Skeletal muscle satellite cell (primary cell): ENCODE measurements around the gene SH3D21.

ENCODE experiments used
- H3K27me3 ChIP-seq: 2 replicates; pipeline ENCODE4 v1.7.0; 2013; ENCODE audit warnings: low read length; ENCODE audit not compliant: control insufficient read depth, insufficient read depth
- H3K36me3 ChIP-seq: 2 replicates; pipeline ENCODE4 v1.7.0; 2013; ENCODE audit warnings: mild to moderate bottlenecking, control low read depth, low read length; ENCODE audit not compliant: insufficient read depth
- H3K4me1 ChIP-seq: 2 replicates; pipeline ENCODE4 v1.7.0; 2013; ENCODE audit warnings: low read length; ENCODE audit not compliant: control insufficient read depth, insufficient read depth
- H3K4me2 ChIP-seq: 2 replicates; pipeline ENCODE4 v1.7.0; 2013; ENCODE audit warnings: mild to moderate bottlenecking, low read length
- H3K4me3 ChIP-seq: 2 replicates; pipeline ENCODE4 v1.7.0; 2013; ENCODE audit warnings: low read length
- H3K9ac ChIP-seq: 2 replicates; pipeline ENCODE4 v1.7.0; 2013; ENCODE audit warnings: mild to moderate bottlenecking, low read depth, low read length, moderate library complexity
- H3K9me3 ChIP-seq: replicated peaks from 2 replicates; pipeline ENCODE4 v1.7.0; 2013; ENCODE audit warnings: mild to moderate bottlenecking, control low read depth, low read length

SH3D21 gene

DNA sequence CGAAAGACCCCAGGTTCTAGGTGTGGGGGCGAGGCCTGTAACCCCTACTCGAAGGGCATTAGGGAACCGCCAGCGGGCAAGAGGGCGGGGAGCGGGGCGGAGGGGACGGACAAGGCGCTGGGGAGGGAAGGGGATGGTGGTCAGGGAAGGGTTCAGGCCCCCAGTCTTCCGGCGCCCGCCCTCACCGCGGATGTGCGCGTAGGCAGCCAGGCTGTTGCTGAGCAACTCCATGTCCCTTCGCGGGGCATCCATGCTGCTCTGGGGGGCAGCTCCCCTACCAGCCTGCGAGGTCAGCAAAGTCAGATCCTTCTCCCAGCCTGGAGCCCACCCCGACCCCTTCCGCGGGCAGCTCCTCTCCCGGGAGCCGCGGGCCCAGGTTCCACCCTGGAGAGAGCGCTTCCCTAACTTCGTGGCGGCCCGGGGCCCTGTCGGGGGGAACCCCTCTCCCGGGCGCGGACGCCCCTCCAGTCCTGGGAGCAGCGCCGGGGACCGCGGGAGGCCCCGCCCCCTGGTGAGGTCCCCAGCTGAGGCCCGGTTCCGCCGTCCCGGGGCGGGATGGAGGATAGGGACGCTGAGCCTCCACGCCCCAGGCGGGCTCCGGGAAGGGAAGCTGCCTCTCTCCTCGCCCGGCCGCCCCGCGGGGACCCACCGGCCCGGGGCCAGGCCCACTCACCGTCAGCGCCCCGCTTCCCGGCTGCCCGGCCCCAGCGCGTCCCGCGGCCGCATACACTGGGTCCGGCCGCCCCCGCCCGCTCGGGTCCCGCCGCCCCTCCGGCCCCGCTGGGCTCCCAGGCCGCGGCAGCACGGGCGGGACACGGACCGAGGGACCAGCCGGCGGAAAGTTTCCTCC, 16.8 kb downstream of the SH3D21 start:
- Histone ChIP-seq H3K36me3 (peaks cover 16% of the 10 kb centered on the region), H3K4me3 (peak overlapping the region; percentile 90), H3K9ac (peak overlapping the region; percentile 88), H3K9me3 (no peaks in the 10 kb centered on the region), H3K27me3 (no peaks in the 10 kb centered on the region), H3K4me1 (peaks cover 26% of the 10 kb centered on the region), H3K4me2 (peak overlapping the region; percentile 94)

GRCh38 chr1:36323636-36324352, 17.6 kb downstream of the SH3D21 start, which contains the start of gene EVA1B:
Gene EVA1B, minus strand, starts transcription at chr1:36323645. Its CDS starts 608 bp downstream, at chr1:36323037.
- peak within 1 kb of the TSS; percentile 94 for H3K4me2 ChIP-seq
- peaks cover 15% of the 10 kb centered on the region for H3K36me3 ChIP-seq
- no peaks in the 10 kb centered on the region for H3K9me3 ChIP-seq
- H3K4me3 ChIP-seq: peak within 1 kb of the TSS; percentile 90
- peaks cover 26% of the 10 kb centered on the region for H3K4me1 ChIP-seq
- no peaks in the 10 kb centered on the region for H3K27me3 ChIP-seq
- peak within 1 kb of the TSS; percentile 88 for H3K9ac ChIP-seq

DNA sequence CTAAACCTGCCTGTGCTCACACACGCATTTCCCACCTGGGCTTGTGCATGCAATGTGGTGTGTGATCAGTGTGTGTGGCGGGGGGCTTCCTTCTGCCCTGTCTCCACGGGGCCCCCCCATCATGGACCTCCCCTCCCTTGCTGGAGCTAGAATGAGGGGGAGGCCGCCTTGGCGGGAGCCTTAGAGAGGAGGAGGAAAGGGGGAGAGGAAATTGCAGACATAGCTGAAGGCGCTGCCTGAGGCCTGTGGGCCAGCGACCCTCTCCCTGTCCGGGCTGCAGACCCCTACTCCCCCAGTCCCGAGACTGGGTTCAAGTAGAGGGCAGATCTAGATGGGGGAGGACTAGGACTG, 18.2 kb downstream of the SH3D21 start:
- no peaks in the 10 kb centered on the region for H3K27me3 ChIP-seq
- H3K9ac ChIP-seq: no peak overlapping the region
- no peak overlapping the region for H3K4me3 ChIP-seq
- H3K36me3 ChIP-seq: peaks cover 15% of the 10 kb centered on the region
- peaks cover 26% of the 10 kb centered on the region for H3K4me1 ChIP-seq
- no peaks in the 10 kb centered on the region for H3K9me3 ChIP-seq
- no peak overlapping the region for H3K4me2 ChIP-seq

- Histone ChIP-seq H3K9me3 (no peaks in the 10 kb centered on the region), H3K27me3 (no peaks in the 10 kb centered on the region), H3K4me3 (no peak overlapping the region), H3K9ac (no peak overlapping the region), H3K36me3 (peaks cover 6% of the 10 kb centered on the region), H3K4me1 (peaks cover 15% of the 10 kb centered on the region), H3K4me2 (no peak overlapping the region)
Observed at GRCh38 chr1:36326499-36326898, 20.3 kb downstream of the SH3D21 start.

GRCh38 chr1:36327421-36328087, 21.4 kb downstream of the SH3D21 start:
- H3K4me1 ChIP-seq: peaks cover 5% of the 10 kb centered on the region
- H3K4me3 ChIP-seq: no peak overlapping the region
- H3K27me3 ChIP-seq: no peaks in the 10 kb centered on the region
- H3K9ac ChIP-seq: no peak overlapping the region
- H3K36me3 ChIP-seq: no peaks in the 10 kb centered on the region
- H3K9me3 ChIP-seq: no peaks in the 10 kb centered on the region
- no peak overlapping the region for H3K4me2 ChIP-seq

DNA sequence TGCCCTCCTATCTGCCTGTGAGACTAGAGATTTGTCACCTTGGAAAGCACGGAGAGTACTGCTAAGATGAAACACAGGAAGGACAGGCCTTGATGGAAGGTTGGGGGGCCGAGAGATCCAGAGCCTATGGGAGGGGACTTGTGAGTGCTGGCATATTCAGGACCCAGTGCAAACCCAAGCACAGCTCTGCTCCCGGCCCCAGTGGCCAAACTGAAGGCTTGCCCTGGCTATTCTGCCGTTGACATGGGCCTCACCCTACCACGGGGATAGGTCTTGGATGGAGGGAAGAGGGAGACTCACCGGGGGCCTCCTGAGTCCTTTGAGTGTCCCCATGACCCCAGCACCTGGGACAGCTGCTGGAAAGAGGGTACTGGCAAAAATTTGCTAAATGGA, 21.9 kb downstream of the SH3D21 start:
- no peak overlapping the region for H3K4me2 ChIP-seq

DNA sequence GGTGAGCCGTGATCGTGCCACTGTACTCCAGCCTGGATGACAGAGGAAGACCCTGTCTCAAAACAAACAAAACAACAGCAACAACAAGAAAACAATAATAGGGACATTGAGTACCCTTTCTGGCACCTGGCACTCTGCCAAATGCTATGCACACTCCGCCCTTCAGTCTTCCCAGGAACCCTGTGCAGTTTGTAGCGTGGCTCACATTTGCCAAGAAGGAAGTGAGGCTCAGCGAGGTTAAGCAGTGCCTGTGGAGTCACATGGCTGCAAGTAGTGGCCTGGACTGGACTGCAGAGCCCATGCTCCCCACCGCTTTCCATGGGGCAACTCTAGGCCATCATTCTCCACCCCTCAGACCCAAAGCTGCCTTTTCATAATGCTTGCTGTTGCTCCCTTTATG, 22.5 kb downstream of the SH3D21 start:
- Histone ChIP-seq H3K9ac (no peak overlapping the region), H3K27me3 (no peaks in the 10 kb centered on the region), H3K9me3 (no peaks in the 10 kb centered on the region), H3K4me3 (no peak overlapping the region), H3K4me1 (peaks cover 4% of the 10 kb centered on the region), H3K36me3 (no peaks in the 10 kb centered on the region), H3K4me2 (no peak overlapping the region)

More for the DNA sequence above, 21.9 kb downstream of the SH3D21 start:
- no peak overlapping the region for H3K9ac ChIP-seq
- H3K9me3 ChIP-seq: no peaks in the 10 kb centered on the region
- peaks cover 5% of the 10 kb centered on the region for H3K4me1 ChIP-seq
- no peaks in the 10 kb centered on the region for H3K36me3 ChIP-seq
- H3K4me3 ChIP-seq: no peak overlapping the region
- no peaks in the 10 kb centered on the region for H3K27me3 ChIP-seq

DNA sequence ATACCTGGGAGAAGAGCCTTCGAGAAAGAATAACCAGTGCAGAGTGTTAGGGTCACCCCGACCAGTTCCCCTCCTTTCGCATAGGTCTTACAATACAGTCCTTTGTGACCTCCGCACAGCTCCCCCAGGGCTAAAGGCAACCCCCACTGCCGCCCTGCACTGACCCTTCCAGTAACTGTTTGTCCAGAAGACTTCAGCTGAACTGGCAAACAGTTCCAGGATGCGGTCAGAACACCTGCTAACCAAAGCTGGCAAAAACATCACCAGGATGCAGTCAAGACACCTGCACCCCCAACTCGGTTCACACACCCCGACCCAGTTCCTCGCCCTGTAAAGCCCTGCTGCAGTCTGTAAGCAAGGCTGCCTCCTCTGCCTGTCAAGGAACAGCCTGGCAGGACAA, 23.6 kb downstream of the SH3D21 start:
- no peak overlapping the region for H3K4me2 ChIP-seq
- no peaks in the 10 kb centered on the region for H3K36me3 ChIP-seq
- H3K27me3 ChIP-seq: no peaks in the 10 kb centered on the region
- no peak overlapping the region for H3K4me3 ChIP-seq
- no peak overlapping the region for H3K9ac ChIP-seq
- no peaks in the 10 kb centered on the region for H3K4me1 ChIP-seq
- no peaks in the 10 kb centered on the region for H3K9me3 ChIP-seq

DNA sequence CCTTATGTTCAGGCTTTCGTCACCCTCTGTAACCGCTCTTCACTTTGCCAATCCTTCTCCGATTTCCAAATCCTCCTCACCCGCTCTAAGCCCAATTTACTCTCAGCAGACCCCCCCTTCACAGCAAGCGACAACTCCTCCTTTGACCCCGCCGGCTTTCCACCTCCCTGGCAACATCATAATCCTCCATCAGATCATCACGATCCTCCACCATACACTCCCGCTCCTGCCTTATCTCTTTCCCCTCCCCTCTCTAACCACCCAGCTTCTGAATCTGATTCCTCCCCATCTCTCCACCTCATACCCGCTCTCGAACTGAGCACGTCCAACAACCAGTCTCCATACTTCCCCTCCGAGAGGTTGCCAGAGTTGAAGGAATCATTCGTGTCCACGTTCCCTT, 24.8 kb downstream of the SH3D21 start:
- no peak overlapping the region for H3K9ac ChIP-seq
- H3K4me3 ChIP-seq: no peak overlapping the region
- H3K4me2 ChIP-seq: no peak overlapping the region
- H3K4me1 ChIP-seq: no peaks in the 10 kb centered on the region
- H3K9me3 ChIP-seq: no peaks in the 10 kb centered on the region
- H3K36me3 ChIP-seq: no peaks in the 10 kb centered on the region
- H3K27me3 ChIP-seq: no peaks in the 10 kb centered on the region

DNA sequence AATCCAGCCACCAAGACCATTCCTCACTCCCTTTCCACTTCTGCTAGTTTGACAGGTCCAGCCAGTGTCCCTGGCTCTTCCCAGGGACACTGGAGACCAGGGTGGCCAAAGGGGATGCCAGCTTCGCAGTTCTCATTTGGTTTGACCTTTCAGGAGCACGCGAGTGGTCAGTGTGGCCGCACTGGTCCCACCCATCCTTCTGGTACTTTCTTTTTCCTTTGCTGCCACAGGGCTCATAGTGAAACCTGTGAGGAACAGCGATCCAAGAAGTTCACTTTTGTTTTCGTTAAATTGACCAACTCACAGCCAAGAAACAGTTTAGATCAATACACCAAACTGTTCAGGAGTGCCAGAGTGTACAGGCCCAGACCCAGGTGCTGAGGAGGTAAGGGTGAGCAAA, 31.7 kb downstream of the SH3D21 start:
- Histone ChIP-seq H3K9me3 (no peaks in the 10 kb centered on the region), H3K36me3 (peaks cover 33% of the 10 kb centered on the region), H3K4me3 (no peak overlapping the region), H3K4me1 (peaks cover 5% of the 10 kb centered on the region), H3K27me3 (no peaks in the 10 kb centered on the region), H3K4me2 (no peak overlapping the region), H3K9ac (no peak overlapping the region)

DNA sequence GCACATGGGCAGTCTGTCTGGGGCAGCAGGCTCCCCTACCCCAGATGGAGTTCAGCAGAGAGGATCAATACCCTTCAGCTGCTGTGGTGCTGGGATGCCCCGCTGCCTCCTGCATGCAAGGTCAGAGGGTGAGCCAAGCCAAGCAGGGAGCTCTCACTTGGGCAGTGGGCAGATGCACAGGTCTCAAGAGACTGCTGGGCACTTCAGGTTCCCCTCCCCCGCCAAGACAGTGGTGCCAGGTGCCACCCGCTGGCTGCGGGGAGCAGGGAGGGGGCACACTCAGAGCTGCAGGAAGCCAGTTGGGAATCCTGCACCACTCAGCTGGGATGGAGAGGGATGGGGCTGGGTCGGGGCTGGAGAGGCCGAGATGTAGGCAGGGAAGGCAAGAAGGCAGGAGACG, 33.0 kb downstream of the SH3D21 start:
- no peak overlapping the region for H3K4me3 ChIP-seq

More for the DNA sequence above, 33.0 kb downstream of the SH3D21 start:
- Histone ChIP-seq H3K9ac (no peak overlapping the region), H3K4me1 (peaks cover 19% of the 10 kb centered on the region), H3K27me3 (no peaks in the 10 kb centered on the region), H3K36me3 (peaks cover 45% of the 10 kb centered on the region), H3K4me2 (no peak overlapping the region), H3K9me3 (no peaks in the 10 kb centered on the region)
